NCI-H2227 (cell line): ENCODE measurements around the gene PRKCSH.
"Not testable (repeated sequence)": the region's sequence is repeated elsewhere in the genome, so short reads cannot be mapped to it uniquely, and the experiment has no call there.

ENCODE experiments used
- DNase-seq: peaks from one replicate; lab custom pipeline; 2025; ENCODE audit not compliant: unreplicated experiment; lab: John Stamatoyannopoulos, UW

The PRKCSH gene, protein sequence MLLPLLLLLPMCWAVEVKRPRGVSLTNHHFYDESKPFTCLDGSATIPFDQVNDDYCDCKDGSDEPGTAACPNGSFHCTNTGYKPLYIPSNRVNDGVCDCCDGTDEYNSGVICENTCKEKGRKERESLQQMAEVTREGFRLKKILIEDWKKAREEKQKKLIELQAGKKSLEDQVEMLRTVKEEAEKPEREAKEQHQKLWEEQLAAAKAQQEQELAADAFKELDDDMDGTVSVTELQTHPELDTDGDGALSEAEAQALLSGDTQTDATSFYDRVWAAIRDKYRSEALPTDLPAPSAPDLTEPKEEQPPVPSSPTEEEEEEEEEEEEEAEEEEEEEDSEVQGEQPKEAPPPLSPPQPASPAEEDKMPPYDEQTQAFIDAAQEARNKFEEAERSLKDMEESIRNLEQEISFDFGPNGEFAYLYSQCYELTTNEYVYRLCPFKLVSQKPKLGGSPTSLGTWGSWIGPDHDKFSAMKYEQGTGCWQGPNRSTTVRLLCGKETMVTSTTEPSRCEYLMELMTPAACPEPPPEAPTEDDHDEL

GRCh38 chr19:11435057-11435832 is at the start of gene PRKCSH, which contains the start of gene ODAD3:
TSS of gene PRKCSH (plus strand) at chr19:11435635. CDS start at chr19:11436118, 483 bp downstream.
TSS of gene ODAD3 (minus strand) at chr19:11435121. CDS start at chr19:11435016, 105 bp downstream.
- DNase-seq = peak; percentile 98

DNA sequence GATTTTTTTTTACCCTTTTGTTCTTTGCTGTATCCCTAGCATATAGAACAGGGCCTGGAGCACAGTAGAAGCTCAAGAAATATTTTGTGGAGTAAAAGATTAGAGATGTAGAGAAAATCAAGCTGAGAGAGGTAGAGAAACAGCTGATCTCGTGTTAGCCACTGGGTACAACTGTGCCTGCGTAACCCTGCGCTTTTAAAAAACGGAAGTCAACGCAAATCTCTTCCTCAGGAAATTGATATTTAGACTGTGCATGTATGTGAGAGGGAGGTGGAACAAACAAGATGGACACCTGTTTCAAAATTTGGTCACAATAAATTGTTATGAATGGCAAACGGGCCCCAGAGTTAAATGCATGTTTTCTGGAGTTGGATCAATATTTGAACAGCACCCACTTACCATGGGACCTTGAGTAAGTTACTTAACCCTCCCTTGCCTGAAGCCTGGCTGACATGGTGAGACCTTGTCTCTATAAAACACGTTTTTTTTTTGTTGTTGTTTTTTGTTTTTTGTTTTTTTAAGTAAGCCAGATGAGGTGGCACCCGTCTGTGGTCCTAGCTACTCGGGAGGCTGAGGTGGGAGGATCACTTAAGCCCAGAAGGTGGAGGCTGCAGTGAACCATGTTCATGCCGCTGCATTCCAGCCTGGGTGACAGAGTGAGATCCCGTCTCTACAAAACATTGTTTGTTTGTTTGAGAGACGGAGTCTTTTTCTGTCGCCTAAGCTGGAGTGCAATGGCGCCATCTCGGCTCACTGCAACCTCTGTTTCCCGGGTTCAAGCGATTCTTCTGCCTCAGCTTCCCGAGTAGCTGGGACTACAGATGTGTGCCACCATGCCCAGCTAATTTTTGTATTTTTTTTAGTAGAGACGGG is 48.0 kb upstream of the PRKCSH start:
- DNase-seq = no peak

GRCh38 chr19:11390359-11390758 is 45.1 kb upstream of the PRKCSH start:
- no peak for DNase-seq

DNA sequence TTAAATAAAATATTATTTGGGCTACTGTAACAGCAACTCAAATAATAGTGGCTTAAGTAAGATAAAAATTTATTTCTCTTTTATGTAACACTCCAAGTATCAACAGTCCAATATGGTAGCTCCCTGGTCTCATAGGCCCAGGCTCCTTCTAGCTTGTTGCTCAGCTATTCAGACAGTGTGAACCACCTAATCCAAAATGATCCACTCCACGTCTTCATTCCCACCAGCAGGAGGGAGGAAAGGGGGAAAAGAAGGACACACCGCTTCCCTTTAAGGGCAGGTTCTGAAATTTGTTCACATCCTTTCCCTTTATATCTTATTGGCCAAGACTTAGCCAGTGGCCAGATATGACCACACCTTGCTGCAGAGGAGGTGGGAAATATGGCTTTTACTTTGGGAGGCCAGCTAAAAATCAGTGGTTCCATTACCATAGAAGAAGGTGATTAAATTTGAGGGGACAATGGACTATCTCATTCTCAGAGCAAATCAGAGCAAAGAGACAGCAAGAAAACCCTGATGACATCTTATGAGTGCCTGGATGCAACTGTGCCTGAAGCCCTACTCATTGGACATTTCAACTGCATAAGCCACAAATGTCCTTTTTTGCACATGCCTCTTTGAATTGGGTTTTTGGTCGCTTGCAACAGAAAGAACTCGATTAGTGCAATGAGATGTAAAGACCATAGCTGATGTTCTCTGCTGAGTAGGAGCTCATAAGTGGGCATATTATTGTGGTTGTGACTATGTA is 44.3 kb upstream of the PRKCSH start:
- no peak for DNase-seq

DNA sequence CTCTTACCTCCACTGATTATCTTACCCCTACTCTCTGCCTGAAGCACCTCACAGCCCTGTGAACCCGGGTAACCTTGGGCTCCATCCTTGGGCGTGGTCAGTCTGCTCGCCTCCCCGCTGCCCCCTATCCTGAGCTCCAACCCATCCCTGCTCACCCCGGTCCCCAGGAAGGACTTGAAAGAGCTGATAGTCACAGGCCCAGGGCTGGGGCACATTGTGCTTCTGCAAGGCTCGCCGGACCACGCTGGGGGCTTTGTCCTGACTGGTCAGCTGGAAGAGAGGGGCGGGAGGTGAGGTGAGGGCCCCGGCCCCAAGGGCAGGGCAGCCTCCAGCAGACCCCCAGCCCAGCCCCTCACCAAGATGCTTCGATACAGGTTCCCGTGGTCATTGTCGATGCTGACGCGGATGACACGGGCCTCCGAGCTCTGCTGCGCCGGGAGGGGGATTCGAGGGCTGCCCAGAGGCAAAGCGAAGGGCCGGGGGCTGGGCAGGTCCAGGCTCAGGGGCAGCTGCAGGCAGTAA is 38.3 kb upstream of the PRKCSH start:
- DNase-seq = no peak

DNA sequence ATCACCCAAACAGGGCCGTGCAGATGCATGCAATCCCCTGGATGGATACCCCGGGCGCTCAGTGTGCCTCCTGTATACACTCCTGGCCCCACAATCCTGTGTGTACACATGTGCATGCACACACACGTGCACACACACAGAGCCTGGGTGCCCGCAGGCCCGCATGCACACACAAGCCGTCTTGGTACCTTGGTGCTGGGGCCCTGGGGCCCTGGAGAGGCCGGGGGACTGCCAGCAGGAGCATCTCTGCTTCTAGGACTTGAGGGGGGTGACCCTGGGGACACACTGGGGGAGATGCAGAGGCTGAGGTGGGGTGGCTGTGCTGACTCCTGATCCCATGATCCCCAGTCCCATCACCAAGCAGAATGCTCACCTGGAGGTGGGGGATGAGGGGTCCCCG is 35.8 kb upstream of the PRKCSH start:
- no peak for DNase-seq

DNA sequence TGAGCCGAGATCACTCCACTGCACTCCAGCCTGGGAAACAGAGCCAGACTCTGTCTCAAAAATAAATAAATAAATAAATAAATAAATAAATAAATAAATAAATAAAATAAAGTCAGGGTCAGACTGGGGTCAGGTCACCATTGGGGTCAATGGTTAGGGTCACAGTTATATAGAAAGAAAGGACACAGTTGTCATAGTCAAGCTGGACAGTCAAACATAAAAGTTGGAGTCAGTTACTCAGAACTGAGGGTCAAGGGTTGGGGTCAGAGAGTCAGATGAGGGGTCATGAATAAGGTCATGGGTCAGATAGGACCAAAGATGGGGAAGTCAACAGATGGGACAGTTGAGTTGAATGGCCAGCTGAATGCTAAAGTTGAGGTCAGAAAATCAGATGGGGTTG is 34.6 kb upstream of the PRKCSH start:
- no peak for DNase-seq

DNA sequence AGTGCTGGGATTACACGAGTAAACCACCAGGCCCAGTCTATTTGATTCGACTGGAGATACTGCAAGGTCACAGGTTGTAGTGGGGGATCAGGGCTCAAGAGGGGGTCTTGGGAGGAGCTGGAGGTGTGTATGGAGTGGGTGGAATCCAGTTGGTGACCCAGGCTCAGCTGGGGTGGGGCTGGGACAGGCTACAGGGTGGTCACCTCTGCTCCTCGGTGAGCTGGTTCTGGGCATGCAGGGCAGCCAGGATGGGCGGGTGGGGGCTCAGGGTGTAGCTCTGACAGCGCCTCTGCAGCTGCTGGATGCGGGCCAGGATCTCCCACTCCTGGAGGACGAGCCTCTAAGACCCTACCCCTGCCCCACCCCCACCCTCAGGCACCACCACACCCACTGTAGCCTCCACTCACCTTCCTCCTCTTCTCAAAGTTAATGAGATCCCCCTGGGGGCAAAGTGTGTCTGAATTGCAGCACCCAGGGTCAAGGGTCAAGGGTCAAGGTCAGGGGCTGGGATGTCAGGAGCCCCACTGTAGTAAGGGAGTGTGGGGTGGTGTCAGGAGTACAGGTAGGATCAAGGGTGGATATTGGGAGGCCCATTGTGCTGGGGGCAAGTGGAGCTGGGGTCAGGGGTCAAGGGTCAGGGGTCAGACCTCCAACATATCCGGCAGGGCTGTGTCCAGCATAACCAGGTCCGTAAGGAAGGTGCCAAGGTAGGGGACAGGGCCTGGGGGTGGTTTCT is 33.5 kb upstream of the PRKCSH start:
- no peak for DNase-seq

- no peak for DNase-seq
Measured at GRCh38 chr19:11404588-11405222, 30.7 kb upstream of the PRKCSH start.

DNA sequence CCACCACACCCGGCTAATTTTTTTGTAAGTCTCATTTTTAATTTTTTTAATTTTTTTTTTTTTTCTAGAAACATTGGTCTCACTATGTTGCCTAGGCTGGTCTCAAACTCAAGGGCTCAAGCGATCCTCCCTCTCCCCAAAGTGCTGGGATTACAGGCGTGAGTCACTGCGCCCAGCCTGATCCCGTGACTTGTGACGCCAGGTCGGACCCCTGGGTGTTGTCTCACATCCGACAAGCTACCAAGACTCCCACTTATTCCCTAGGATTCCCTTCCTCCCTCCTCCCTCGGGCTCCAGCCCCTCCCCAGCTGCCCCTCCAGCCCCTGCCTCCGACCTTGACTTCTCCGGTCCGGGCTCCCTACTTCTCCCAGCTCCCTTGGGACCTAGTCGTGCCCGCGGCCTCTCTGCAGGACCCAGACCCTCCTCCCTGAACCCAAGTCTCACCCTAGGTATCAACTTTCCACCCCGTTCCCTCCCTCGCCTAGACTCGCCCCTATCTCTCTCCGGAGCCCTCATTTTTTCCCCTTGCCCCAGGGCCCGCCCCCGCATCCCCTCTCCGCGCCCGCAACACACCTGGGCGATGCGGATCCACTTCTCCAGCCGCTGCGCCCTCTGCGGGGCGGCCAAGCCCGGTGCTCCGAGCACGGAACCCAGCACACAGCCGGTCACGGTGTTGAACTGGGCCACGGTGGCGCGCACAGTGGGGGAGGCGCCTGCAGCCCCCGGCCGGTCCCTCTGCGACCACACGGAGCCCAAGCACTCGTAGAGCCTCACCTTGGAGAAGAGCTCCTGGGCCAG is 29.4 kb upstream of the PRKCSH start:
- no peak for DNase-seq

DNA sequence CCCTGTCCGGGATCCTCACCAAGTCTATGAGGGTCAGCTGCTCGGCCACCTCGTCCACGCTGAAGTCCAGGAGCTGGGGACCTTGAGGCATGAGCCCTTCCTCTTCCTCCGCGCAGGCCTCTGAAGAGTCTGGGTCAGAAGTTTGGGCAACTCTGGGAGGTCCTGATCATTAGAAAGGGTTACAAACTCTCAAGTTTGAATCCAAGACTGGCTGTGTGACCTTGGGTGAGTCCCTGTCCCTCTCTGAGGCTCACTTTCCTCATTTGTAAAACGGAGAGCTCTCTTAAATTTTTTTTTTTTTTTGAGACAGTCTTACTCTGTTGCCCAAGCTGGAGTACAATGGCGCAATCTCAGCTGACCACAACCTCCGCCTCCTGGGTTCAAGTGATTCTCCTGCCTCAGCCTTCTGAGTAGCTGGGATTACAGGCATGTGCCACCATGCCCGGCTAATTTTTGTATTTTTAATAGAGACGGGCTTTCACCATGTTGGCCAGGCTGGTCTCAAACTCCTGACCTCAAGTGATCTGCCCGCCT is 28.7 kb upstream of the PRKCSH start:
- DNase-seq = not testable (repeated sequence)

GRCh38 chr19:11408591-11408990 is 26.8 kb upstream of the PRKCSH start:
- no peak for DNase-seq

- no peak for DNase-seq
Measured at GRCh38 chr19:11410682-11411081, 24.8 kb upstream of the PRKCSH start.

- DNase-seq = no peak
Measured at GRCh38 chr19:11414544-11414943, 20.9 kb upstream of the PRKCSH start.

DNA sequence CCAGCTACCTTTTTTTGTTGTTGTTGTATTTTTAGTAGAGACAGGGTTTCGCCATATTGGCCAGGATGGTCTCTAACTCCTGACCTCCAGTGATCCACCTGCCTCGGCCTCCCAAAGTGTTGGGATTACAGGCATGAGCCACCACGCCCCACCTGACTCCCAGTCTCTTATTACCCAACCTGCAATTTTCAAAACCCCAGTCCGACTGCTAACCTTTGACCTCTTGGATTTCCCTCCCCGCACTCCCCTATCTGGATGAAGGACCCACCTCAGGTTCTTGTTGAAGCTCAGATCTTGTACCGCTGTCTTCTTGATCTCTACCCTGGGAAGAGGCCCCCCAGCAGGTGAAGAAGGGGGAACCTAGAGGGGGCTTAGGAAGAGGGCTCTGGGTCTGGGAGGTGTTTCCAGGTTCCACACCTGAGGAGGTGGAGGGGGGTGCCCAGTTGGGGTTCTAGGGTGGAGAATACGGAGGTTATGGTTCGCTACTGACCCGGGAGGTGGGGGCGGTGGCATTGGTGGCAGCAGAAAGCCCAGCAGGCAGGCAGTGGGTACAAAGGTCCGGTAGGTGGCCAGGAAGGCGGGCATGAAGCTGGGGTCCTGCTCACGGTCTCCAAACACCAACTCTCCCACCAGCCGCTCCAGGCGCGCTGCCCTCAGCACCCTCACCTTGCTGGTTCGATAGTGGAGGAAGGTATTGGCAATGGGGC is 18.9 kb upstream of the PRKCSH start:
- no peak for DNase-seq

- DNase-seq = no peak
Measured at GRCh38 chr19:11418094-11418548, 17.3 kb upstream of the PRKCSH start.
